HG02938 (cell line): ENCODE data around the gene OR1L8.
"Not testable (repeated sequence)": the region's sequence is repeated elsewhere in the genome, so short reads cannot be mapped to it uniquely, and the experiment has no call there.

ENCODE experiments used
- ATAC-seq: cut with Tn5 transposase; IDR thresholded peaks from one replicate; pipeline ENCODE4 v1.9.1; 2021; ENCODE audit warnings: mild to moderate bottlenecking, moderate library complexity; ENCODE audit not compliant: unreplicated experiment

OR1L8 gene

GRCh38 chr9:122583284-122583683 is at the start of gene OR1L8:
OR1L8 (minus strand) TSS chr9:122583384; CDS start chr9:122568477, 14,907 bp downstream.
- not testable (repeated sequence) for ATAC-seq

GRCh38 chr9:122619996-122620395 is 36.8 kb upstream of the OR1L8 start:
- ATAC-seq: no peak

GRCh38 chr9:122614362-122614761 is 31.2 kb upstream of the OR1L8 start, which contains the start of gene OR1Q1:
OR1Q1 (plus strand) TSS chr9:122614738; CDS start chr9:122614738, 0 bp downstream.
- no peak for ATAC-seq

GRCh38 chr9:122609804-122610203 is 26.6 kb upstream of the OR1L8 start:
- ATAC-seq: no peak

GRCh38 chr9:122606587-122606986 is 23.4 kb upstream of the OR1L8 start:
- no peak for ATAC-seq

GRCh38 chr9:122605691-122606090 is 22.5 kb upstream of the OR1L8 start:
- no peak for ATAC-seq

- no peak for ATAC-seq
These were observed 2.8 kb downstream of the OR1L8 start for GRCh38 chr9:122580360-122580759.

- no peak for ATAC-seq
These were observed 3.3 kb downstream of the OR1L8 start for GRCh38 chr9:122579874-122580273.

GRCh38 chr9:122572456-122572855 is 10.7 kb downstream of the OR1L8 start:
- no peak for ATAC-seq

- no peak for ATAC-seq
These were observed 15.3 kb downstream of the OR1L8 start for GRCh38 chr9:122567901-122568300.

GRCh38 chr9:122562134-122562760 is 20.9 kb downstream of the OR1L8 start:
- no peak for ATAC-seq

GRCh38 chr9:122561446-122561845 is 21.7 kb downstream of the OR1L8 start:
- no peak for ATAC-seq

- ATAC-seq: no peak
These were observed 30.4 kb downstream of the OR1L8 start, which contains the start of gene OR1N2 for GRCh38 chr9:122552812-122553211. OR1N2 (plus strand) TSS chr9:122553112; CDS start chr9:122553212, 100 bp downstream.

- no peak for ATAC-seq
These were observed 31.8 kb downstream of the OR1L8 start for GRCh38 chr9:122551371-122551770.

- ATAC-seq: no peak
These were observed 37.0 kb downstream of the OR1L8 start for GRCh38 chr9:122546196-122546595.

GRCh38 chr9:122538757-122539156 is 44.4 kb downstream of the OR1L8 start:
- ATAC-seq: no peak

- ATAC-seq: not testable (repeated sequence)
These were observed 46.1 kb downstream of the OR1L8 start for GRCh38 chr9:122537066-122537465.

GRCh38 chr9:122536134-122536533 is 47.0 kb downstream of the OR1L8 start:
- ATAC-seq: no peak

GRCh38 chr9:122531157-122531556 is 52.0 kb downstream of the OR1L8 start:
- ATAC-seq: not testable (repeated sequence)

- no peak for ATAC-seq
These were observed 56.0 kb downstream of the OR1L8 start, which contains the start of gene OR1N1 for GRCh38 chr9:122527193-122527592. OR1N1 (minus strand) TSS chr9:122527293; CDS start chr9:122527293, 0 bp downstream.

GRCh38 chr9:122526602-122527001 is 56.6 kb downstream of the OR1L8 start:
- ATAC-seq: no peak

GRCh38 chr9:122519376-122519775 is 63.8 kb downstream of the OR1L8 start:
- ATAC-seq: no peak

- ATAC-seq: no peak
These were observed 64.3 kb downstream of the OR1L8 start, which contains the start of gene OR1J4 for GRCh38 chr9:122518841-122519240. OR1J4 (plus strand) TSS chr9:122519141; CDS start chr9:122519141, 0 bp downstream.
